HEK293 (cell line): Measurements from ENCODE around the gene RHEX.

ENCODE experiments used
- HOXD13 ChIP-seq: sonication (generic); formaldehyde crosslinking; IDR thresholded peaks from 2 replicates; pipeline ENCODE4 v1.8.0; 2022; ENCODE audit warnings: missing genetic modification reagents, borderline replicate concordance
- PRDM6 ChIP-seq: fragments of 450-650 bp; formaldehyde crosslinking; IDR thresholded peaks from 2 replicates; pipeline ENCODE4 v1.5.1; 2017; ENCODE audit warnings: missing biosample characterization, missing genetic modification characterization
- ZNF211 ChIP-seq: fragments of 450-650 bp; formaldehyde crosslinking; IDR thresholded peaks from 2 replicates; pipeline ENCODE4 v1.5.1; 2016; ENCODE audit warnings: low read depth, missing biosample characterization, missing genetic modification characterization
- ZNF391 ChIP-seq: fragments of 450-650 bp; formaldehyde crosslinking; IDR thresholded peaks from 2 replicates; pipeline ENCODE4 v1.5.1; 2016; ENCODE audit warnings: low read depth, missing biosample characterization, missing genetic modification characterization, borderline replicate concordance
- ZNF513 ChIP-seq: fragments of 450-650 bp; IDR thresholded peaks from 2 replicates; pipeline ENCODE4 v1.5.1; 2018; ENCODE audit warnings: missing biosample characterization, missing genetic modification characterization
- TF ChIP-seq, protein P1 (sequence below): fragments of 450-650 bp; formaldehyde crosslinking; IDR thresholded peaks from 2 replicates; pipeline ENCODE4 v1.5.1; 2016; ENCODE audit warnings: missing biosample characterization, missing genetic modification characterization, borderline replicate concordance
- TF ChIP-seq, protein P2 (sequence below): fragments of 450-650 bp; formaldehyde crosslinking; optimal IDR thresholded peaks from 2 replicates; pipeline ENCODE3; 2016; ENCODE audit warnings: missing biosample characterization, mild to moderate bottlenecking, missing genetic modification characterization

The RHEX gene

DNA sequence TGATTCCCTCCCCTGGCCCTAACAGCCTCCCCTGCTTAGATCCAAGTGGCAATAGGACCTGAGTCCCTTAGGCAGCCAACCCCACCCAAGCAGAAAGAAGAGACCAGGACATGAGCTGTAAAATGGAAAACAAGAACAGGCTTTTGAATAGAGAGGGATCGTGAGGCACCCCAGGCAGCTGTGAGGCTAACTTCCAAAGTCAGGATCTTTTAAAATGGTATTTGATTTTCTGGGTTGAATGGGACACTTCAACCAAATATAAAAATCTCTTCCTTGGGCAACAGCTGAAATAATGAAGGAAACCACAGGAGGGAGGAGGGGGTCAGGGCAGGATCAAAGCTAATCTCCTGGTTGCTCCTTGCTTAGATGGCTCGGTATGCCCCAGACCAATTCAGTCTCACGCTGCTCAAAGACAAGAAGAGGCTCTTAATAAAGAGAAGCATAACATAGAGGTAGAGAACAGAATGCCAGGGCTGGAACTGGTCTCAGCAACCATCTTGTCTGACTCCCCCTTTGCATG is 92.9 kb downstream of the RHEX start (continued):
- TF ChIP-seq ZNF513 (tag by site-specific recombination) (no peak), ZNF211 (tag by site-specific recombination) (no peak), PRDM6 (tag by site-specific recombination) (no peak), ZNF391 (tag by site-specific recombination) (no peak), HOXD13 (CRISPR knock-in tag) (no peak)
- TF ChIP-seq, protein P1, sequence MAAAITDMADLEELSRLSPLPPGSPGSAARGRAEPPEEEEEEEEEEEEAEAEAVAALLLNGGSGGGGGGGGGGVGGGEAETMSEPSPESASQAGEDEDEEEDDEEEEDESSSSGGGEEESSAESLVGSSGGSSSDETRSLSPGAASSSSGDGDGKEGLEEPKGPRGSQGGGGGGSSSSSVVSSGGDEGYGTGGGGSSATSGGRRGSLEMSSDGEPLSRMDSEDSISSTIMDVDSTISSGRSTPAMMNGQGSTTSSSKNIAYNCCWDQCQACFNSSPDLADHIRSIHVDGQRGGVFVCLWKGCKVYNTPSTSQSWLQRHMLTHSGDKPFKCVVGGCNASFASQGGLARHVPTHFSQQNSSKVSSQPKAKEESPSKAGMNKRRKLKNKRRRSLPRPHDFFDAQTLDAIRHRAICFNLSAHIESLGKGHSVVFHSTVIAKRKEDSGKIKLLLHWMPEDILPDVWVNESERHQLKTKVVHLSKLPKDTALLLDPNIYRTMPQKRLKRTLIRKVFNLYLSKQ (tag by site-specific recombination), result no peak
- TF ChIP-seq, protein P2, sequence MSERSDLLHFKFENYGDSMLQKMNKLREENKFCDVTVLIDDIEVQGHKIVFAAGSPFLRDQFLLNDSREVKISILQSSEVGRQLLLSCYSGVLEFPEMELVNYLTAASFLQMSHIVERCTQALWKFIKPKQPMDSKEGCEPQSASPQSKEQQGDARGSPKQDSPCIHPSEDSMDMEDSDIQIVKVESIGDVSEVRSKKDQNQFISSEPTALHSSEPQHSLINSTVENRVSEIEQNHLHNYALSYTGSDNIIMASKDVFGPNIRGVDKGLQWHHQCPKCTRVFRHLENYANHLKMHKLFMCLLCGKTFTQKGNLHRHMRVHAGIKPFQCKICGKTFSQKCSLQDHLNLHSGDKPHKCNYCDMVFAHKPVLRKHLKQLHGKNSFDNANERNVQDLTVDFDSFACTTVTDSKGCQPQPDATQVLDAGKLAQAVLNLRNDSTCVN (tag by site-specific recombination), result no peak
